GM12865 (cell line): ENCODE data around the gene KRTAP1-1.

Experiments
- DNase-seq: peaks from one replicate; pipeline ENCODE4 v3.0.0; 2010; ENCODE audit warnings: low read depth
- H3K4me3 ChIP-seq: 2 replicates; pipeline ENCODE4 v1.5.1; 2011; ENCODE audit warnings: mild to moderate bottlenecking, low read depth, low read length, control low read depth
- CTCF ChIP-seq: IDR thresholded peaks from 2 replicates; pipeline ENCODE4 v1.5.1; 2011; ENCODE audit warnings: low read length, control low read depth, low read depth, inconsistent platforms; ENCODE audit not compliant: insufficient read depth; ENCODE audit errors: missing control alignments

Gene KRTAP1-1

GRCh38 chr17:41026715-41027471 lies 14.4 kb downstream of the KRTAP1-1 start, which contains the start of gene KRTAP1-5:
TSS of gene KRTAP1-5 (minus strand) at chr17:41027208. CDS start at chr17:41027155, 53 bp downstream.
- no peak for DNase-seq
- H3K4me3 ChIP-seq = no peak within 1 kb of the TSS
- TF ChIP-seq CTCF = no peak

- DNase-seq = no peak
- no peak overlapping the region for H3K4me3 ChIP-seq
- no peak for TF ChIP-seq CTCF
Observed at GRCh38 chr17:41024697-41025096, 16.6 kb downstream of the KRTAP1-1 start.

GRCh38 chr17:41020336-41020735 lies 20.9 kb downstream of the KRTAP1-1 start:
- H3K4me3 ChIP-seq = no peak overlapping the region
- DNase-seq = no peak
- TF ChIP-seq CTCF = no peak

DNA sequence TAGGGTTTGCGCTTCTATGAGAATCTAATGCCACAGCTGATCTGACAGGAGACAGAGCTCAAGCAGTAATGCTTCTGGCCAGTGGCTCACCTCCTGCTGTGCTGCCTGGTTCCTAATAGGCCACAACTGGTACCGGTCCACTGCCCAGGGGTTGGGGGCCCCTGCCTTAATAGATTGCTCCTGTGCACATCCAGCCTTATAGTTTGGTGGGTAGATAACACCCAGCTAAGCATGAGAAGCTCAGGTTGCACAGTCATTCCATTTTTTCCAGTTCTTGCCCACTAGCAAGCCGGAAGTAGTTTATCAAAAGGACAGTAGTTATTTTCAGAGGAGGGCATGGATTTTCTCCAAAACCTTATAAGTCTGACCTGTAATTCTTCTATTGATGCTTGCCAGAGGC lies 21.8 kb downstream of the KRTAP1-1 start:
- no peak for TF ChIP-seq CTCF
- DNase-seq = no peak
- H3K4me3 ChIP-seq = no peak overlapping the region

GRCh38 chr17:41018541-41018940 lies 22.7 kb downstream of the KRTAP1-1 start:
- no peak for DNase-seq
- H3K4me3 ChIP-seq = no peak overlapping the region
- TF ChIP-seq CTCF = no peak

DNA sequence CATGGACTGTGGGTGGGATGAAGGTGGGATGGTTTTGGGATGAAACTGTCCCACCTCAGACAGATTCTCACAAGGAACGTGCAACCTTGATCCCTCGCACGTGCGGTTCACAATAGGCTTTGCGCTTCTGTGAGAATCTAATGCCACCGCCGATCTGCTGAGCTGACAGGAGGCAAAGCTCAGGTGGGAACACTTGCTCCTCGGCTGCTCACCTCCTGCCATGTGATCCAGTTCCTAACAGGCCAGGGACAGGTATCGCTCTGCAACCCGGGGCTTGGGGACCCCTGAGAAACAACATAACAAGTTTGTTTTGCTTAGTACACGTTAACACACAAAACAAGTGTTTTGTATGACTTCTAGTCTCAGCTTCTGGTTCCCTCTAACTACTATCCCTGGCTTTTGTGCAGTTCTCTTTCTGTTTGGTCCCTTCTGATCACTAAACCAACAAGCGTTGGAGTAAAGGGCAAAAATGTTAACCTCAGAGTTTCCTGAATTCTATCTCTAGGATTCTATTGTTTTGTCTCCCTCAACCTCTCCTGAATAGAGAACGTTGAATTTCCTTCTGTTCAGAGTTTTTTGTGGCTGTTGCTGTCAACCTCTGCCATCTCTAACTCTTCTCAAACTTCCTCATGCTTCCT lies 24.6 kb downstream of the KRTAP1-1 start:
- H3K4me3 ChIP-seq = no peak overlapping the region
- no peak for TF ChIP-seq CTCF
- DNase-seq = no peak
